HFFc6 (cell line): ENCODE data around the gene TERT. TPM values are rescaled to one million over a fixed set of nuclear protein-coding genes. Genes with fewer than 3 reads are reported as not detected.

Experiments used
- DNase-seq: peaks from one replicate; pipeline ENCODE4 v3.0.0-alpha.2; 2018
- H3K27ac Mint-ChIP-seq: 2 replicates; pipeline ENCODE4 v1.8.0; 2020; ENCODE audit warnings: mild to moderate bottlenecking, mixed read lengths
- H3K27me3 Mint-ChIP-seq: 2 replicates; pipeline ENCODE4 v1.8.0; 2021; ENCODE audit warnings: mild to moderate bottlenecking, moderate library complexity, mixed read lengths; ENCODE audit not compliant: insufficient read depth
- H3K36me3 Mint-ChIP-seq: 2 replicates; pipeline ENCODE4 v1.8.0; 2021; ENCODE audit warnings: low read depth, mixed read lengths
- H3K4me1 Mint-ChIP-seq: 2 replicates; pipeline ENCODE4 v1.8.0; 2020; ENCODE audit warnings: low read depth, mixed read lengths
- H3K4me3 Mint-ChIP-seq: 2 replicates; pipeline ENCODE4 v1.8.0; 2020; ENCODE audit warnings: mild to moderate bottlenecking, moderate library complexity, mixed read lengths
- H3K9me3 Mint-ChIP-seq: 2 replicates; pipeline ENCODE4 v1.8.0; 2020; ENCODE audit warnings: mild to moderate bottlenecking, mixed read lengths
- total RNA-seq, 6 experiments: library from RNA; stranded (reverse); fragmentation: NEBNext Ultra II Directional; extraction: Animal tissue kit (Norgen Biotek cat#: 25700); gene quantifications; 2 replicates in 1 of 6; 3 replicates in 5 of 6; pipeline ENCODE4 v1.2.3, GENCODE V29; 2021
- TF ChIP-seq, protein P1 (sequence below): fragments of 200-600 bp; sonication (generic); IDR thresholded peaks from 2 replicates; pipeline ENCODE4 v1.5.0; 2021; ENCODE audit warnings: antibody characterized with exemption, mild to moderate bottlenecking

Gene TERT
- total RNA-seq, 6 experiments from 2014 or later = 2,350 to 4,507 (median 3,883) TPM

DNA sequence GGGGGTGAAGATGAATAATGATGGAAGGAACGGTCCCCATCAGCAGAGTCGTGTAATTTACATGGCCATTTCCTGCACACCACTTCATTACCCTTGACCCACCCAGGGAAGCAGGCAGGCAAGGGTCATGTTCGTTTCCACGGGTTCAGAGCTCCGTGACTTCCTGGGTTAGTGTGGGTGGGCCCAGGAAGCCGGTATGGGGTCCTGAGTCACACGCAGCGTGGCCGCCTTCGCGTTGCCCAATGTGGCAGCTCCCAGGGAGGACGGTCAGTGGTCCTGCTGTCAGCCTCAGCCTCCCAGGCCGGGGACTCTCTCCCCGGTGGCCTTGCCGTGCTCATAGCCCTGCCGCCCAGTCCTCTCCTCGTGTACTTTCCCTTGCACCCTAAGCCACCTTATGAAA is 5.1 kb upstream of the TERT start:
- TF ChIP-seq, protein P1, sequence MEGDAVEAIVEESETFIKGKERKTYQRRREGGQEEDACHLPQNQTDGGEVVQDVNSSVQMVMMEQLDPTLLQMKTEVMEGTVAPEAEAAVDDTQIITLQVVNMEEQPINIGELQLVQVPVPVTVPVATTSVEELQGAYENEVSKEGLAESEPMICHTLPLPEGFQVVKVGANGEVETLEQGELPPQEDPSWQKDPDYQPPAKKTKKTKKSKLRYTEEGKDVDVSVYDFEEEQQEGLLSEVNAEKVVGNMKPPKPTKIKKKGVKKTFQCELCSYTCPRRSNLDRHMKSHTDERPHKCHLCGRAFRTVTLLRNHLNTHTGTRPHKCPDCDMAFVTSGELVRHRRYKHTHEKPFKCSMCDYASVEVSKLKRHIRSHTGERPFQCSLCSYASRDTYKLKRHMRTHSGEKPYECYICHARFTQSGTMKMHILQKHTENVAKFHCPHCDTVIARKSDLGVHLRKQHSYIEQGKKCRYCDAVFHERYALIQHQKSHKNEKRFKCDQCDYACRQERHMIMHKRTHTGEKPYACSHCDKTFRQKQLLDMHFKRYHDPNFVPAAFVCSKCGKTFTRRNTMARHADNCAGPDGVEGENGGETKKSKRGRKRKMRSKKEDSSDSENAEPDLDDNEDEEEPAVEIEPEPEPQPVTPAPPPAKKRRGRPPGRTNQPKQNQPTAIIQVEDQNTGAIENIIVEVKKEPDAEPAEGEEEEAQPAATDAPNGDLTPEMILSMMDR = no peak
- Mint-ChIP-seq H3K4me1 (no peaks in the 10 kb centered on the region), H3K9me3 (no peaks in the 10 kb centered on the region), H3K36me3 (no peaks in the 10 kb centered on the region), H3K4me3 (no peak overlapping the region), H3K27me3 (peaks cover 22% of the 10 kb centered on the region), H3K27ac (no peak overlapping the region)
- DNase-seq = no peak

DNA sequence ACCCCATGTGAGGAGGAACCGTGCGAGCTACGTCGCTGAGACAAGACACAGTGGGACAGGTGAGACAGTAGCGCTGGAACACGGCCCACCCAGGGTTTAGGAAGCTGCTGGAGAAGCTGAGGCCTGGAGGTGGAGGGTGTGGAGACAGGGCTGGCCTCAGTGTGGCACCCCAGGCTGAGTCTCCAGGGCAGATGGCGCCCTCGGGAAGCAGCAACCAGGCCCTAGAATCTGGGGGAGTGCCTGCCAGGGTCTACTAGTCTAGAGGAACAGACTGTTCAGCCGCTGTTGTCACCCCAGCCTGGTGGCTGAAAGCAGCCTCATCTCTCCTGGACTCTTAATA is 4.6 kb upstream of the TERT start:
- no peaks in the 10 kb centered on the region for H3K36me3 Mint-ChIP-seq
- no peak overlapping the region for H3K4me3 Mint-ChIP-seq
- no peak for DNase-seq
- TF ChIP-seq, protein P1 = no peak
- no peaks in the 10 kb centered on the region for H3K4me1 Mint-ChIP-seq
- H3K9me3 Mint-ChIP-seq = no peaks in the 10 kb centered on the region
- peaks cover 22% of the 10 kb centered on the region for H3K27me3 Mint-ChIP-seq
- H3K27ac Mint-ChIP-seq = no peak overlapping the region

DNA sequence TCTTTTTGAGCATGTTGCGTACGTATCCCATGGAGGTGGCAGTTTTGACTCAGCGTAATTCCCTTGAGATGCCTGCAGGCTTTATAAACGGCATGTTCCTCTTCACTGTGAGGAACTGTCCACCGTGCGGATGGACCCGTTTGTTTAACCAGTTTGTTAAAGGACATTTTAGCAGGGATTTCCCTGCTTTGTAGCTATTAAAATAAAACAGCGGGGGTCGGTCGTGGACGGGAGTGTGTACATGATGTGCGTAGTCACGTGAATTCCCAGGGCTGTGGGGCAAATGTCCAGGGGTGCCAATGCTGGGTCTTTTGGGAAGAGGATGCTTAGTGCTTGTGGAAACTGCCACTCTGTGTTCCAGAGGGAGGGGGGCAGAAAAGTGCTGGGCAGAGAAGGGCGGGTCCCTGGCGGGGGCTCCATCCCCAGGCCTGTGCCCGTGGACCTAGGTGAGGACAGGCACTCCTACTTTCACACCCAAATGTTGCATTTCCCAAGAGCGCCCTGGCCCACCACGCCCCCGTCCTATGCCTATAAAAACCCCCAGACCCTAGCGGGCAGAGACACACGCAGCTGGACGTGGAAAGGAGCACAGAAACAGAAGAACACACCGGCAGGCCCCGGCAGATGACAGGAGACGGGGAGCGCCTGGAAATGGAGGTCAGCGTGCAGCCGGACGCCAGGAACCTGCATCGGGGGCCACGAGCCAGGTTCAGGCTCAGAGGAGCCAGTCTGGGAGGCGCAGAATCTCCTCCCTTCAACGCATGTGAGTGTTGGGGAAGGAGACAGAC is 4.0 kb upstream of the TERT start:
- H3K9me3 Mint-ChIP-seq = no peaks in the 10 kb centered on the region
- H3K36me3 Mint-ChIP-seq = no peaks in the 10 kb centered on the region
- TF ChIP-seq, protein P1 = no peak
- peaks cover 22% of the 10 kb centered on the region for H3K27me3 Mint-ChIP-seq
- no peak overlapping the region for H3K4me3 Mint-ChIP-seq
- H3K27ac Mint-ChIP-seq = no peak overlapping the region
- DNase-seq = no peak
- no peaks in the 10 kb centered on the region for H3K4me1 Mint-ChIP-seq

DNA sequence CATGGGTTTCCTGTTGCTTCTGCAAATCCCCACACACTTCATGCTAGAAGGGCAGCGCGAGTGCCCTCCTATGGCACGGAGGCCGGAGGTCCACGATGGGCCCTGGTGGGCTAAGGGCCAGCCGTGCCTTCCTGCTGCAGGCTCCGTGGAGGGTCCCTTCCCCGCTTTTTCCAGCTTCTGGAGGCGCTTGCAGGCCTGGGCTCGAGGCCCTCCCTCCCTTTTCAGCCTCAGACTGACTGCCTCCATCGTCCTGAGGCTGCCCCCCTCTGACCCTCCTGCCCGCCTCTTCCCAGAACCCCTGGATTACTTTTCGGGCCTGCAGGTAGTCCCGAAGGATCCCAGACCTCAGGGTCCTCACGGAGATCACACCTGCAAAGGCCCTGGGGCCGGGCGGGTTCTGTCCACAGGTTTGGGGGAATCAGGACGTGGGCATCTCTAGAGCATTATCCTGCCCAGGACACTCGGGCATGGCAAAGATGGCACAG is 3.2 kb upstream of the TERT start:
- H3K4me3 Mint-ChIP-seq = no peak overlapping the region
- peaks cover 25% of the 10 kb centered on the region for H3K27me3 Mint-ChIP-seq
- no peak overlapping the region for H3K27ac Mint-ChIP-seq
- peaks cover 6% of the 10 kb centered on the region for H3K9me3 Mint-ChIP-seq
- no peaks in the 10 kb centered on the region for H3K36me3 Mint-ChIP-seq
- no peaks in the 10 kb centered on the region for H3K4me1 Mint-ChIP-seq
- TF ChIP-seq, protein P1 = no peak
- DNase-seq = no peak

DNA sequence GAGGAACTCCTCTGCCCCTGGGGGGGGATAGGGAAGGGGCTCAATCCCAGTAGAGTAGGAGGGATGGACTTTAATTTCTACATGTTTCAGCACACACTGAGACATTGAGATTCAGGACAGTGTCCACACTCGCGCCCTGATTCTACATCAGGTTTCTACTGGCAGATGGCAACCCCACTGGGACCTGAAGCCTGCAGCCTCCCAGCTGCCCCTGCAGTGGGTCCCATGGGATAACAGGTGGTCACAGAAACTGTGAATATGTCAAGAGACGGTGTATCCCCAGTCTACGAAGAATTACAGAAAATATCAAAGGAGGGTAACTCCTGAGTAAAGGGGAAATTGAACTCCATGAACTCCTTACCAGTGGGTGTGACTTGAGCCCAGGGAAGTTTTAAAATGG is 2.4 kb upstream of the TERT start:
- no peak overlapping the region for H3K4me3 Mint-ChIP-seq
- no peak for DNase-seq
- no peaks in the 10 kb centered on the region for H3K36me3 Mint-ChIP-seq
- H3K9me3 Mint-ChIP-seq = peaks cover 12% of the 10 kb centered on the region
- peaks cover 24% of the 10 kb centered on the region for H3K27me3 Mint-ChIP-seq
- H3K27ac Mint-ChIP-seq = no peak overlapping the region
- no peaks in the 10 kb centered on the region for H3K4me1 Mint-ChIP-seq
- TF ChIP-seq, protein P1 = no peak
